ENCODE measurements around the gene MVD.

DNA sequence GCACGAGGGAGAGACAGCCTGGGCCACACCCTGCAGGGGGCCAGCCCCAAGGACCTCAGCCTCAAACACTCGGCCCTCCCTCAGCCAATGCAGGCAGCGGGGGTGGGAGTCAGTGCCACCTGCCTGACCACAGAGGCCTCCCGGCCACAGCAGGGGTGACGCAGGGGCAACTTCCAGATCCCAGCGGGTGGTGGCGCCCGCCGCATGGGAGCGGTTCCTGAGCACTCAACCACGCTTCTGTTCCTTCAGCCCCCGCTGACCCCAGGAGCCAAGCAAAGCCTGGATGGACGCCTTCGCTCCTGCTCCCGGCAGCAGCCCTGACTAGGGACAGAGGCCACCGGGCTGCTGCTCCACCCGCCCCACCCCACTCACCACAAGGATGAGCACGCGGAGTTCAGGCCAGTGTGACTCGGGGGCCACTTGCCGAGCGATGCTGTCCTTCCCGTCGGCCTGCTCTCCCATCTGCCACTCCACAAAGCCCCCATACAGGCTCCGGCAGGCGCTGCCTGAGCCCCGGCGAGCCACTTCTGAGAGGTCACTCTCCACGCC, 7.1 kb downstream of the MVD start:
- TF ChIP-seq CTCF (IDR thresholded peaks at IDR 0.05) (no peak), POLR2A (IDR thresholded peaks at IDR 0.05) (no peak), POLR2AphosphoS5 (IDR thresholded peaks at IDR 0.05) (no peak)

All from breast epithelium (tissue), 3 donors.